Kidney (tissue), 14 donors: ENCODE data around the gene PRRX2. TPM values are rescaled to one million over a fixed set of nuclear protein-coding genes. Genes with fewer than 3 reads are reported as not detected.
A peak's percentile ranks its signal among the peaks of the same experiment; 100 is the strongest.

Experiments used
- DNase-seq, 5 donors: peaks; one replicate each; pipeline ENCODE4 v3.0.0-alpha.2; 2013 to 2020
- FAIRE-seq: peaks from 2 replicates; lab custom pipeline; 2012; peaks lifted over from hg19 to GRCh38; lab: Jason Lieb, UNC
- H3K27ac ChIP-seq, 2 donors: one replicate each; pipeline ENCODE4 v1.7.0; 2013; ENCODE audit warnings: low read depth in 2 of 2, low read length in 2 of 2, inconsistent platforms in 1 of 2
- H3K27me3 ChIP-seq: one replicate; pipeline ENCODE4 v1.7.1; 2013; ENCODE audit warnings: low read length, inconsistent platforms; ENCODE audit not compliant: control insufficient read depth, insufficient read depth
- H3K36me3 ChIP-seq, 3 donors: one replicate each; pipeline versions ENCODE4 v1.7.0 to v1.7.1; 2013; ENCODE audit warnings: low read length in 3 of 3, control low read depth in 1 of 3, inconsistent platforms in 1 of 3; ENCODE audit not compliant: insufficient read depth in 3 of 3, control insufficient read depth in 2 of 3
- H3K4me1 ChIP-seq, 3 donors: one replicate each; pipeline versions ENCODE4 v1.7.0 to v1.7.1; 2013; ENCODE audit warnings: low read length in 3 of 3, inconsistent platforms in 1 of 3, low read depth in 1 of 3; ENCODE audit not compliant: control insufficient read depth in 2 of 3, insufficient read depth in 2 of 3
- H3K4me3 ChIP-seq, 3 donors: one replicate each; pipeline versions ENCODE4 v1.7.0 to v1.8.1; 2013; ENCODE audit warnings: low read length in 3 of 3, control low read depth in 1 of 3, inconsistent platforms in 1 of 3
- H3K9ac ChIP-seq, 3 donors: one replicate each; pipeline versions ENCODE4 v1.7.0 to v1.7.1; 2013; ENCODE audit warnings: low read length in 3 of 3, control low read depth in 1 of 3, inconsistent platforms in 1 of 3
- H3K9me3 ChIP-seq, 3 donors: one replicate each; pipeline versions ENCODE4 v1.7.0 to v1.7.1; 2013; ENCODE audit warnings: low read length in 3 of 3, control low read depth in 1 of 3, inconsistent platforms in 1 of 3; ENCODE audit not compliant: control insufficient read depth in 2 of 3, insufficient read depth in 1 of 3
- CTCF ChIP-seq: IDR thresholded peaks from 3 replicates; pipeline ENCODE4 v1.5.1; 2012; ENCODE audit warnings: mild to moderate bottlenecking, moderate library complexity, borderline replicate concordance; ENCODE audit not compliant: insufficient read depth; ENCODE audit errors: extremely low read depth
- intact Hi-C: fragments of 100-400 bp; cut with DNase I; formaldehyde crosslinking; loops from one replicate; pipeline ENCODE4 v1.11.1; 2022
- polyA plus RNA-seq: library from polyadenylated mRNA; stranded (reverse); fragments of 350-450 nt; fragmentation: Illumina TruSeq; extraction: RNeasy Lipid Tissue Mini Kit (QIAGEN cat#74804); gene quantifications from one replicate; pipeline ENCODE4 v1.2.3, GENCODE V29; 2014; ENCODE audit warnings: low read depth, low replicate concordance; ENCODE audit not compliant: insufficient read depth
- total RNA-seq: library from RNA; stranded (reverse); fragmentation: NEBNext Ultra II Directional; extraction: Animal tissue kit (Norgen Biotek cat#: 25700); gene quantifications from one replicate; pipeline ENCODE4 v1.2.1, GENCODE V29; 2021
- donor health status: control.
- donor health status: control.
- donor health status: control.
- donor health status: control.
- donor health status: control.
- donor health status: DM: yes; HTN: yes; CAD: no.
- donor health status: Normal renal cell carcinoma (clear cell type).

The PRRX2 gene
- total and polyA plus RNA-seq, 2 donors from 2014 or later, result 1.8 to 2.3 TPM

- Histone ChIP-seq H3K9me3 (no peaks in the 10 kb centered on the region), H3K4me1 (peaks cover 0 to 28% (median 8%) of the 10 kb centered on the region in 3 donors), H3K36me3 (peaks cover 0 to 39% (median 23%) of the 10 kb centered on the region in 3 donors), H3K27me3 (no peaks in the 10 kb centered on the region), H3K4me3 (no peak overlapping the region), H3K9ac (no peak overlapping the region), H3K27ac (peak overlapping the region; percentile 39 to 52)
- DNase-seq (no peak), FAIRE-seq (no peak)
- no peak for TF ChIP-seq CTCF
- intact Hi-C loops, result loop anchor here (10.0 kb wide), 1 partner anchor 145 kb away; no protein-coding TSS in a partner anchor
These were observed 25.7 kb upstream of the PRRX2 start for GRCh38 chr9:129639756-129640085.

- peaks cover 0 to 28% (median 8%) of the 10 kb centered on the region in 3 donors for H3K4me1 ChIP-seq
- no peak for TF ChIP-seq CTCF
- no peak for FAIRE-seq
- no peaks in the 10 kb centered on the region for H3K27me3 ChIP-seq
- H3K36me3 ChIP-seq, result peaks cover 0 to 34% (median 18%) of the 10 kb centered on the region in 3 donors
- peak overlapping the region in 1 of 3 donors; percentile 88 for H3K9ac ChIP-seq
- peak; percentile 54 to 85 (median 75) for DNase-seq
- peak overlapping the region; percentile 23 to 74 for H3K27ac ChIP-seq
- H3K9me3 ChIP-seq, result no peaks in the 10 kb centered on the region
- intact Hi-C loops, result loop anchor here (10.0 kb wide), 1 partner anchor 145 kb away; no protein-coding TSS in a partner anchor
- H3K4me3 ChIP-seq, result peak overlapping the region in 2 of 3 donors; percentile 77 to 90
These were observed 25.2 kb upstream of the PRRX2 start for GRCh38 chr9:129640086-129640870.

- peak in 1 of 5 donors; percentile 82 for DNase-seq
These were observed 24.3 kb upstream of the PRRX2 start for GRCh38 chr9:129640871-129641749.

More at GRCh38 chr9:129640871-129641749, 24.3 kb upstream of the PRRX2 start:
- H3K27ac ChIP-seq, result peak overlapping the region; percentile 89 to 90
- intact Hi-C loops, result loop anchor here (10.0 kb wide), 1 partner anchor 144 kb away; no protein-coding TSS in a partner anchor
- peaks cover 0 to 28% (median 8%) of the 10 kb centered on the region in 3 donors for H3K4me1 ChIP-seq
- FAIRE-seq, result no peak
- H3K36me3 ChIP-seq, result peaks cover 0 to 27% (median 18%) of the 10 kb centered on the region in 3 donors
- peak overlapping the region; percentile 45 to 88 (median 74) for H3K9ac ChIP-seq
- H3K9me3 ChIP-seq, result no peaks in the 10 kb centered on the region
- peak overlapping the region; percentile 73 to 90 (median 77) for H3K4me3 ChIP-seq
- TF ChIP-seq CTCF, result no peak
- no peaks in the 10 kb centered on the region for H3K27me3 ChIP-seq
